Measurements from ENCODE around the gene NDUFB3. TPM values are rescaled to one million over a fixed set of nuclear protein-coding genes. Genes with fewer than 3 reads are reported as not detected.

The NDUFB3 gene
- polyA plus RNA-seq, 3 donors: 28.9 to 110 (median 73.3) TPM

DNA sequence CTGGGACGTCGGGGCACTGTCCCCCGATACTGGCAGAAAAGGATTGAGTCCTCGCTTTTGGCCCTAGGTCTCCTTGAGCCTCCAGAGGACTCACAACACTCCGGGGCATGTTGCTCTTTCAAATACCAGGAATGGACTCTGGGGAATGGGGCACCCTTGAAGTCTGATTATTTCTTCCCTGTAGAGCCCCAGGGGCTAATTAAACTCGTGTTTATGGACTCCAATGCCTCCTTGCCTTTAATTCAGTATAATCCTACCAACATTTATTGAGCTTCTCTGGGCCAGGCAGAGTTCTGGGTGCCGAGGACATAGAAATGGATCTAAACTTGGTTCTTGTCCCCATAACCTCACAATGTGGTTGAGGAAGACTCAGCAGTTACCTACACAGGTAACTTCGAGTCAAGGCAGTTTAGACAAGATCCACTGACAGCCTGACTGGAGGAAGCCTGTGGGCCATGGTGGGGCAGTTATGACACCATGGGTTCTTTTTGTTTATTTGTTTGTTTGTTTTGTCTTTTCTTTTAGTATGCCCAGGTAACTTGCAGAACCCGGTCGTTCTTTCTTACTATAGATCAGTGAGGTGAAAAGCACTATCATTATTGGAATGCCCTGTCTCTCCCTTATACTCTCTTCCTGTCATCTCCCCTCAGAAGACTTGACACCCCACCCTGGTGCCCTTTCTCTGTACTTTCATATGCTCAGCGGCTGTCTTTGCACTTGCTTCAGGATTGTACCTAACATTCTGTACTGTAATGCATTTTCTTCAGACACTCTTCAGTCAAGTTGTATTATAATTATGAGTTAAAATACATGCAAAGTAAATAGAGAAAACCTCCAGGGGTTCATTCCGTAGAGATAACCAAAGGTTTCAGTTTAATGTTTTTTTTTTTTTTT, 47.4 kb downstream of the NDUFB3 start:
- 8 to 12% (median 9%) methylated on average over 12 of the region's 12 CpGs for WGBS, 3 donors
- peak overlapping the region; percentile 35 for H3K27ac ChIP-seq (ENCODE audit: low read depth, low read length)

DNA sequence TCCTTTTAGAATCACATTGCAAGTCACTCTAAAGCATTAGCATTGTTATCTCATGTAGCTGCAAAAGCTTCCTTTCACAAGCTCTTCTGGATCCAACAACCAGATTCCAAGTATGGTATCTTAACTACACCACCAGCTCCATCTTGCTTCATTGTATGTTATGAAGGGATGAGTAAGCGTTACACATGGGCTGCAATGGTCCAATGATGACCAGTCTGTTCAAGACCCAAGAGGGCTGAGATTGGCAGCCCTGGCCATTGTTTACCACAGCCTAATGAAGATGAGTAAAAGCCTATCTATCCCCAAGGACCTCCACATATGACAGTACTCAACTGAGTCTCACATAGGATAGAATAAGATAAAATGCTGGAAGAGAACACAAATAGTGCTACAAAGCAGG, 50.5 kb downstream of the NDUFB3 start:
- no peak overlapping the region for H3K27ac ChIP-seq (ENCODE audit: low read depth, low read length)
- 83 to 94% (median 91%) methylated on average over 1 of the region's 1 CpG for WGBS, 3 donors

DNA sequence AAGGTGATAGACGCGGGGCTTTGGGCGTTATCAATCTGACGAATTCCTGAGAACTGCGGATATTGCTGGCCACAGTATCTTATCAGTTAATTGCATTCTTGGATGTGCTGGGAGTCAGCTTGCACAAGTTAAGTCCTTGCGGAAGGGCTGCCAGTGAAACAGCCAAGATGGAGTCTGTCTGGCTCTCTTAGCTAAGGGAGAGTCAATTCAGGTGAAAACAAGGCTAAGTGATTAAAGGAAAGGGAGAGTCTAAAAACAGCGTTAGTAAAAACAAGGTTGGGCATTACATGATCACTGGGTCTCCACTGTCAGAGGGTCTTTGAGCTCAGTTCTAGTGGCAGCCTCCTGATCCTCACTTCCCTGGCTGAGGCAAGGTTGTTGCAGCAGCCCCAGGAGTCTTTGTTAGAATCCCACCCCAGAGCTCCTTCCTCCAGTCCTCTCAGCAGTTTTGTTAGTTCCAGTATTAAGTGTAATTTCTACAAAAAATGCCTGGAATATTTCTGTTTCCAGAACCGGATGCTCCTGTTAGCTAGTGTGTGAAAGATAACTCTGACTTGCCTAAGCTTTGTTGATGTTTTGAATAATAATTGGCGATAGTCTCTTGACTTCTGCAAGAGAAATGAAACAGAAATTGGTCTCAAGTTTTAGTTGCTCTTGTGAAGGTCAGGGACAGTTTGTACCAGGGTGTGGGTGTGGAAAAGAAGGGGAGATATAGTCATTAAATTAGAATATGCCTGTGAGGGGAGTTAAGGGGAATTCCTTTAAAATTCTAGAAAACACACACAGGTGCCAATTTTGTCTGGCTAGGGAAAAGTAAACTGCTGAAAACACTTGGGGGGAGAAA, 54.7 kb downstream of the NDUFB3 start:
- H3K27ac ChIP-seq (ENCODE audit: low read depth, low read length): peak overlapping the region; percentile 58
- WGBS, 3 donors: 7 to 13% (median 10%) methylated on average over 9 of the region's 9 CpGs

DNA sequence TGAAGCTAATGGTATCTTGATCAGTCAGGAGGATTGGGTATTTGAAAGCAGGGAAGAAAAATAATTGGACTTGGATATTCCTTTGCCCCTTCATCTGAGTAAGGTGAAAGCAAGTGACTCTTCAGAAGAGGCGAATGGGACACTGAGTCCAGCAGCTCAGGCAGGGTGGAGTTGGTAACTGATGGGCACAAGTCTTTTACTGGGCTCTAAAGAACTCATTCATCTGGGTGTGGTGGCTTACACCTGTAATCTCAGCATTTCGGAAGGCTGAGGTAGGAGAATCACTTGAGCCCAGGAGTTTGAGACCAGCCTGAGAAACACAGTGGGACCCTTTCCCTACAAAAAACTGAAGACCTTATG, 55.3 kb downstream of the NDUFB3 start:
- H3K27ac ChIP-seq (ENCODE audit: low read depth, low read length): peak overlapping the region; percentile 40
- WGBS, 3 donors: 55 to 65% (median 64%) methylated on average over 2 of the region's 2 CpGs

DNA sequence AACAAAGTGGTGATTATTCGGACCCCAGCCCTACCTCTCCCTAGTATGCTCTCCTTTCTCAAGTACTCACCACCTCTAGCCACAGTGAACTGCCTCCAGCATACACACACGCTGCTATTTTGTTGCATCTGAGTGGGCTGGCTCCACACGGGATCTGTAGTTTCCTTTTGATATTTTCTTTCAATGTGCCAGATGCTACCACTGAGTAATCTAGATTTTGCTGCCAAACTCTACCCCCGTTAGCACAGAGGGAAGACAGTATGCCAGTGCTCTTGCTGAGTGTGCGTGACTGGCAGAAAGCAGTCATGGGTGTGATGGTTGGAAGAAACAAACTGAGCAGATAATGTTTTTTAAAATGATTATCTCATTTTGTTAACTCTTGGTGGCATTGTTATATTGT, 55.8 kb downstream of the NDUFB3 start:
- WGBS, 3 donors: 18 to 44% (median 22%) methylated on average over 5 of the region's 5 CpGs
- H3K27ac ChIP-seq (ENCODE audit: low read depth, low read length): peak overlapping the region; percentile 40

DNA sequence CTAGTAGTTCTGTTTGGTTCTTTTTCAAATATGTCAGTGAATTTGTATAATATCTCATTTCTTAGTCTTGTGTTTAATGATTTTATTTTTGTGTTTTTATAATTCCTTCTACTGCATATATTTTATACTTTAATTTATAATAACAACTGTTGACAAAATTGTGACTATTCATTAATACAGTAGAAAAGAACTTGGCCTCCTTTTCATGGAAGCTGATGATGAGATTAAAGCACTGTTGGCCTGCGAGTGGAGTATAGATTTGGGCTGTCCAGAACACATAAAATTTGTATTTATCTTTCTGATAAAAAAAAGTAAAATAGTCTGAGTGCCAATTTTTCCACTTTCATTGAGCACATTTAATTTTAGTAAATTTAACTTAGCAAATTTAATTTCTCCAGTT, 56.2 kb downstream of the NDUFB3 start:
- WGBS, 3 donors: 26 to 74% (median 69%) methylated on average over 1 of the region's 1 CpG
- no peak overlapping the region for H3K27ac ChIP-seq (ENCODE audit: low read depth, low read length)

DNA sequence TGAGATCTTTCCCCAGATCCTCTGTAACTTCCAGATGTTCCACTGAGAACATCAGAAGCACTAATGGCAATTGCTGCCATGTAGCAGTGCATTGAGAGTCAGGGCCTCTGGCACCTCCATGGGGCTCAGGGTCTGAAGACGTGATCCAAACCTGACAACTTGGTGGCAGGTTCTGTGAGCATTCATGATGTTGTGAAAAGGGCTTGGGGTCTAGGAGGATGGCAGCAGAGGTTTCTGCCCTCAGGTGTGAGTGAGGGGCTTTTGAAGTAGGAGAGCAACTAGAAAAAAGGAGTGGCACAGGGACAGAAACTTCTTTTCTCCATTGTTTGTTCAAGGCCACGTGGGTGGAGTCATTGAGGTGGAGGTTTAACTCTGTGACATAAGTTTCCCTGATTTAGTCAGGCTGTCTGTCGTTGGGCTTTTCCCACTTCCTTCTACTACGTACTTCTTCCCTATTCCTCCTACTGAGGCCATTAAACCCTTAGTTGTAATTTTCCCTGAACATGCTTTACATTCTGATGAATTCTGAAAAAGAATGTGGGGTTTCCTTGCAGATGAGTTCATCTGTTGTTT, 57.2 kb downstream of the NDUFB3 start:
- WGBS, 3 donors: 26 to 33% (median 31%) methylated on average over 4 of the region's 4 CpGs
- peak overlapping the region; percentile 29 for H3K27ac ChIP-seq (ENCODE audit: low read depth, low read length)

DNA sequence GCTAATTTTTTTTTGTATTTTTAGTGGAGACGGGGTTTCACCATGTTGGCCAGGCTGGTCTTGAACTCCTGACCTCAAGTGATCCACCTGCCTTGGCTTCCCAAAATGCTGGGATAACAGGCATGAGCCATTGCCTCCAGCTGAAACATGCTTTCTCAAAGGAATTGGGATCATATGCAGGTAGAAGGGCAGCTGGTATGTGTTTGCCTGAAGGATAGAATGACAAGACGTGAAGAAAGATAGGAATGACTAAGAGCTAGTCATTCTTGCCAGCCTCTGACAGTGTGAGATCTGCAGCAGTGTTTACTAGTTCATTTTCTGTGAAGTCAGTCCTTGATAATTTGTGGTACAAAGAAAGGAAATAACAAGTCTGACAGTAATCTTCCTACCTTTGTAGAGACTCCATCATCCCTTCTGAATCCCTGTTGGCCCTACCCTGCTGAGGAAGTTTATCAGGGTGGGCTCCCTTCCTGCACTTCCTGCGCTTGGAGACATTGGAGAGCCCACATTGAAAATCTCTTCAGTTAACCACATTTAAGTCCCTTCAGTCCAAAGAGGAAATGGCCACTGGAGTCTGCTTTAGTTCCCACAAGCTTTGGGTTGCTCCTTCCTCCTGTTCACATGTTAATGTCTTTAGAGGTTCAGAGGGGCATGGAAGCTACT, 58.9 kb downstream of the NDUFB3 start:
- no peak overlapping the region for H3K27ac ChIP-seq (ENCODE audit: low read depth, low read length)
- WGBS, 3 donors: 40 to 71% (median 45%) methylated on average over 3 of the region's 3 CpGs

DNA sequence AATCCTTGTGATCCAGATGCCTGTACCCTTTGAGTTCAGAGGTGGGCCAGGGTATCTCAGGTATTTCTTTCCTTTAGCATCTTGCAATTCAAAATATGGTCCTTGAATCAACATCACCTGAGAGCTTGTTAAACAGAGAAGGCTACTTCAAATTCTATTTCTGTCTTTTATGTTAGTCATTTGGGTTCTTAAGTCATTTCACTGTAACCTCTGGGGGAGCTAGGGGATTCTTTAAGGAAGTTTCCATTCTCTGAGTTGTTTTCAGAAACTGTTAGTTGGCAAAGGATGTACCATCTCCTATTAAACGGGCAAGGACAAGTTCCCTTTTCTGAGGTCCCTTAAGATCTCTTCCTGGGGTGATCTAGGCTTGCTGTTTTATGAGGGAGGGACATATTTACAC, 60.7 kb downstream of the NDUFB3 start:
- no peak overlapping the region for H3K27ac ChIP-seq (ENCODE audit: low read depth, low read length)
- WGBS, 3 donors: 26 to 67% (median 44%) methylated on average over 1 of the region's 1 CpG

Other genes starting within 250 kb of the NDUFB3 start
- 100 to 1,000 TPM in 1 of 3 donors, 10 to 100 TPM in 2; 55.4 to 253 (median 74.5) TPM for gene CLK1, start 207.3 kb upstream of the NDUFB3 start, polyA plus RNA-seq
- gene PPIL3, start 182.9 kb upstream of the NDUFB3 start, polyA plus RNA-seq: 10 to 100 TPM in 2 of 3 donors, 1 to 10 TPM in 1; 7.0 to 25.3 (median 18.3) TPM
- gene NIF3L1, start 182.6 kb upstream of the NDUFB3 start, polyA plus RNA-seq: 10 to 100 TPM; 12.1 to 25.9 (median 17.2) TPM
- gene ORC2, start 108.3 kb upstream of the NDUFB3 start, polyA plus RNA-seq: 1 to 10 TPM; 5.0 to 7.0 (median 6.0) TPM
- 1 to 10 TPM; 1.5 to 6.7 (median 3.7) TPM for gene HYCC2, start 330 bp upstream of the NDUFB3 start, polyA plus RNA-seq
- gene CFLAR, start 44.2 kb downstream of the NDUFB3 start, polyA plus RNA-seq: 100 to 1,000 TPM in 1 of 3 donors, 10 to 100 TPM in 2; 22.0 to 123 (median 75.4) TPM
- 1 to 10 TPM; 2.3 to 4.8 (median 3.6) TPM for gene CASP10, start 111.1 kb downstream of the NDUFB3 start, polyA plus RNA-seq
- 10 to 100 TPM in 2 of 3 donors, 1 to 10 TPM in 1; 5.0 to 11.0 (median 10.8) TPM for gene CASP8, start 188.5 kb downstream of the NDUFB3 start, polyA plus RNA-seq